NCI-H69 (cell line): ENCODE data around the gene SMG6.
A peak's percentile ranks its signal among the peaks of the same experiment; 100 is the strongest.

Experiments used
- DNase-seq: peaks from one replicate; lab custom pipeline; 2025; lab: John Stamatoyannopoulos, UW

SMG6 gene

DNA sequence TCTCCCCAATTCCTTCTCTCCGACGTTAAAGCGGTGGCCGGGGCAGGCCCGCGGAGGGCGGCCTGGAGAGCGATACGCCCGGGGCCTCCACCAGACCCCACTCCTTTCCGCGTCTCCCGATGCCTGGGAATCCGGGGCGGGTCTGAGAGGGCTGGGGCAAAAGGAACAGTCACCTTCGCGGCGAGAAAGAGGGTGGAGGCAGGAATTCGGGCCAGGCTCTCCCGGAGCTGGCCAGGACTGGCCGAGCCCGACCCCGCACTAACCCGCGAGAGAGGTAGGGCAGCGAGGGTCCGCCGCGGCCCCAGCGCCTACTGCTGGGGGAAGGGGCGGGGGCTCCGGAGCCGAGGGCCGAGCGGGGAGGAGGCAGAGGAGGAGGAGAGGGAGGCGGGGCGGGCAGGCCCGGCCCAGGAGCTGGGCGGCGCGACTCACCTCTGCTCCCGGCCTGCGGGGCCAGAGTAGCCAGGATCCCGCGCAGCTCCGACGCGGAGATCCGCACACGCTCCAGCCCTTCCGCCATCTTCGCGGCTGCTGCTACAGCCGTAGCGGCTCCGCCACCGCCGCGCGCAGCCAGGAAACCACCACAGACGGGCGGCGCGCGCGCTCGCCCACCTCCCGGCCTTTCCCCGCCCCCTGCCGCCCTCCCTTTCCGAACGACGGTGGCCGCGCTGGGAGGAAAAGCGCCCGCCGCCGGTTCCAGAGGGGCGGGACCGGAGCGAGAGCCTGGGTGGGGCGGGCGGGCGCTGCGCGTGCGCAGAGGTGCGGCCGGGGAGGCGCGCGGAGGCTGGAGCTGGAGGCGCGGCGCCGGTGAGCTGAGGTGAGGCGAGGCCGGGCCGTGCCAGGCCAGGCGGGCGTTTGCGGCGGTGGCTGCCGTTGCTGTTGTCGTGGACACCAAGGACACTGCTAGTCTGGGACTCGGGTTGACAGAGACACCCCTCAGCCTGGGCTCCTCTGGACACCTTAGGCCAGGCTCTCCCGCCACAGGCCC, at the start of gene SMG6, which contains the start of gene SRR:
TSS of gene SMG6 (minus strand) at position 582 of the 985 bp plus-strand sequence. CDS start at position 517, 65 bp downstream.
TSS of gene SRR (plus strand) at position 747 of the 985 bp plus-strand sequence. CDS start 11,611 bp downstream, outside the sequence.
- peak; percentile 92 for DNase-seq

DNA sequence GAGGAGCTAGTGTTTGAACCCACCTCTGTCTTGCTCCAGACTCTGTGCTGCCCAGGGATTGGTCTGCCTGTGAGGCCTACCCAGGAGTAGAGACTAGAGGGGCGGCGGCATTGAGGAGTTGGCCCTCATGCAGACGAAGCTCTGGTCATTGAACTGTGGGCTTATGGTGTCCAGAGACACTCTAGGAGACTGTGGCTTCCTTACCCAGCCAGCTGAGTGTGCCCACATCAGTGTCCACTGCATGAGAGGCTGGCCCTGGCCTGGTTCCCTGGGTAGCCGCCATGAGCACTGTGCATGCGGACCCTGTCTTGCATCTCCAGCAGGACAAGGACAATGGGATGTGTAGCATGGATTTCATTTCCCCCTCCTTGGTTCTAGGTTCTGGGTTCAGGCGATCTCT, 47.7 kb upstream of the SMG6 start:
- DNase-seq = no peak

DNA sequence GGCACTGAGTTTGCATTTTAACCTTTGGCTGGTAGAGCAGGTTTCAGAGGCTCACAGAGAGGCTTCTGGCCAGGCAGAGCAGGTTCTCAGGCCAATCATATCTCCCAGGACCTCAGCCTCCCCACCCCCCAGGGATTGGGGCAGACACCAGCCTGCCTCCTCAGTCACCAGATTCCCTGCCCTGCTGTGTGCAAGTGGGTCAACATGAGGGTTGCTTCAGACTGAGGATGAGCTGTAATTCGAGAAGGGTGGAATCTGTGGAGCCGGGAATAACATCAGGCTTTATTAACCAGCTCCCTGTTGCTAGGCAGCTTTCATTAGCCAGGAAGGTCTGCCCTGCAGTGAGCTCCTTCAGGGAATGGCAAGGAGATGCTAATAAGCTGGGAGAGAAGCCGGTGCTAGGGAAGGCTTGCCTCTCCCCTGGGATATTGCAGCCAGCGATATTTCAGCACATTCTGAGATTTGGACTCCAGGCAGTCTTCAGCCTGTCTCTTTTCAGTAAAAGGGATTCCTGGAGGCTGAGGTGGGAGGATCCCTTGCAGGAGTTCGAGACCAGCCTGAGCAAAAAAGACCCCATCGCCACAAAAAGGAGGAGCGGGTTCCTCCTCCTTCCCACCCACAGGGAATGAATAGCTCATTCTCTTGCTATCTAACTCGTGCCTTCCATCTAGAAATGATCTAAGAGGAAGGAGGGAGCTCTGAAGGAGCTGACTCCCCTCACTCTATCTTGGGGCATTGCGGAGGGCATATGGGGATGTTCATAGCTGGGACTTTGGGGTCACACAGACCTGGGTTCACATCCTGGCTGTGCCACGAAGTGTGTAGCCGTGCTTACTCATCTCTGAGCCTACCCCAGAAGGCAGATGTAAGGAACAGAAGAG, 44.5 kb upstream of the SMG6 start:
- DNase-seq = peak; percentile 93

DNA sequence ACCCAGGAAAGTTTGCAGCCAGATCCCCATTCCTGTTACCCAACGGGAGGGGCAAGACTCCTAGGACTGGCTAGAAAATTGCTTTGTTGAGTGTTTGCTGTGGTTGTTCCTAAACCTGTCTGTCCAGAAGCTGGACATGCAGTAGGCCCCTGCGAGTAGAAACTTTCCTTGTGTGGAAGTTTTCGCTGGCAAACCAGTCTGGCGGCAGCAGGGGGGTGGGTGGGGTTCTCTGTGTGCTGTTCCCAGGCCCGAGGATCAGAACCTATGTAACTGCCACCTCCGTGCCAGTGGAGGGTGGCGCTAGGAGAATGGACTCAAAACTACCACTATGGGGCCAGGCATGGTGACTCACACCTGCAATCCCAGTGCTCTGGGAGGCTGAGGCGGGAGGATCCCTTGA, 42.9 kb upstream of the SMG6 start:
- DNase-seq = no peak

DNA sequence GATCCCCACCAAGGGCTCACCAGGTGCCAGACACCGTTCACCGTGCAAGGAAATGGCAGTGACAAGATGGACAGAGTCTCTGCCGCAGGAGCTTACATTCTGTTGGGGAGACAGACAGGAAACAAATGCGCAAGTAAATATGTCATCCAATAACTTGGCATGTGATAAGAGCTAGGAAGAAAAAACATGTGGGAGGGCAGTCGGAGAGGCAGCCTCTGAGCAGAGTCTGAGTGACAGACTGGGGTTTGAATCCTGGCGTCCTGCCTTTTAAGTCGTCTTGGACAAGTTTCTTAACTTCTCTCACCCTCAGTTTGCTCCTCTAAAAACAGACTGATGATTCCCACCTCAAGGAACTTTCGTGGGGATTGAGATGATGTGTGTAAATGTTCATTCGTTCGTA, 40.9 kb upstream of the SMG6 start:
- no peak for DNase-seq

DNA sequence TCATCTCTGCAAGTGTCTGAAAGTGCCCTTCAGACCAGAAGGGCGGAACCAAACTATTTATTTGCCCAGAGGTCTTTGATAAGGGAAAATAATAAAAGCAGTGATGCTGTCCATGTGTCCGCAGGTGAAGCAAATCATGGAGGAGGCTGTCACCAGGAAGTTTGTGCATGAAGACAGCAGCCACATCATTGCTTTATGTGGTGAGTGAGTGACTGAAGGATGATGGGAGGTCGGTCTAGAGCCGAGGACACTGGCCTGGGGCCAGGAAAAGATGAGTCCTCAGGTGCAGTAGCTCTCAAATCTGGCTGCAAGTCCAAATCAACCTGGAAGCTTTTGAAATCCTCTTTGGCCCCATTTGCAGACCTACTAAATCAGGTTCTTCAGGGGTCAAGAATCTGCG, 39.8 kb upstream of the SMG6 start:
- DNase-seq = no peak

DNA sequence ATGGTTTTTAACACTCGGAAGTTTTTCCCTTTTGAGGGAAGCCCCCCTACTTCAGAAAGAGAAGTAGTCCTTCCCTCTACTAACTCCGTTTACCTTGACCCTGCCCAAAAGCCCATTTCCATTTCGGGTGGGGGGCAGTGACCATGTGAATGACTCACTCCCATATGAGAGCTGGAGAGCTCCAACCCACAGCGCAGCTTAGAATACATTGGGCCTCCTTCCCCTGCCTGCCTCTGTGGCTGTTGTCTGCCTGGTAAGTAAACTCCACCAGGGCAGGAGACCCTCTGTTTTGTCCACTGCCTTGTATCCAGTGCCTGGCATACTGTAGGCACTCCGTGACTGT, 34.7 kb upstream of the SMG6 start:
- DNase-seq = no peak

DNA sequence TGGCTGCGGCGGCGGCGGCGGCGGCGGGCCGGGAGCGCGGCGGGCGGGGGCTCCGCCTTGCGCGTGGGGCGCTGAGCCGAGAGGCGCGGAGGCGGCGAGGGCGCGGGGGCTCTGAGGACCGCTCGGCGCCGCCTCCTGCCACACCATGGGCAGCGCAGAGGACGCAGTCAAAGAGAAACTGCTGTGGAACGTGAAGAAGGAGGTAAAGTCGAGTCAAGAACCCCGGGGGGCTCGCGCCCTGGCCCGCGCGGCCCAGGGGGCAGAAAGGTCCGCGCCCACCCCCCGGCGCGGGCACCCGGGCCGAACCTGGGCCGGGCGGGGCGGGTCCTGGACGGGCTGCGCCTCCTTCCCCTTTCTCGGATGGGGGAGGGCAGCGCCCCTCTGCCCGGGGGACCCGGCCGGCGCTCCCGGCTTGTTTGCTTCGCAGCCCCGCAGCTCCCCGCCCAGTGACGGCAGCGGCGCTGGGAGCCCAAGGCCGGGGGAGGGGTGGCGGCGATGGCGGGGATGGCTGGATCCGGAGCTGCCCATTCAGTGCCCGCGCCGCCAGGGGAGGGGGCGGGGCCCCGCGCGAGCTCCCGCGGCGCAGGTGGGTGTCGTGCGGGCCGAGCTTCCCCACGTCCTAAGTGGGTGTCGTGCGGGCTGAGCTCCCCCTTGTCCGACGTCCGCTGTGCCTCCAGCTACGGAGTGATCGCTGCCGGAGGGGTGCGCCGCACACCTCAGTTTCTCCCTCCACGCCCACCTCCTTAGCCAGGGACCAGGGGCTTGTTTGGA, 34.1 kb upstream of the SMG6 start:
- DNase-seq = peak; percentile 63

DNA sequence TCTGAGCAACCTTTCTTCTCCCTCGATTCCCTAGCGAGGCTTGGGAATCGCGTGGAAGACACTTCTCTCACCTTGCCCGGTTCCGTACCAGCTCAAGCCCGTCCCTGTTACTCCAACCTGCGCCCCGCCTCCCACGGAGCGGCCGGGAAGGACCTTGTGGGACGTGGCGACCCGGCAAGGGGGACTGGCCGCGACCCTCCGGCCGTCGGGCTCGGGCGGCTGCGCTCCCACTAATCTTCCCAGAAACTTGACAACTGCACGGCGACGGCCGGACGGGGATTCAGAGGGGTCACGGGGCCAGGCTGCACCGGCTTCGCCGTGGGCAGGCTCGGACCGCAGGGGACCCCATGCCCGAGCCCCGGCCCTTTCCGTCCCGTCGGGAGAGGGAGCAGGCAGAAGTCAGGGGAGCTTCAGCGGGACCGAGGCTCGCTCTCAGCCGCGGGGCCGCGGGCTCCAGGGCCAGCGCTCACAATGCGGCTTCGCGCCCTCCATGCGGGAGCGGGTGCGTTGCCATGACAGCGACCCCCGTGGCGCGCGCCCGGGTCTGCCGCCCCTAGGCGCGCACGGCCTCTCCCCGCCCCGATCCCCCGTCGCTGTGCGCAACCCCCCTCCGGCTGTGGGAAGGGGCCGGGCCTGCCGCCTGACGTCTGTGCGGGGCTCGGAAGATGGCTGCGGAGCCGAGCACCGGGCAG, 33.4 kb upstream of the SMG6 start, which contains the start of gene SGSM2:
TSS of gene SGSM2 (plus strand) at position 650 of the 692 bp plus-strand sequence. CDS start 188 bp downstream, outside the sequence.
- peak; percentile 81 for DNase-seq

DNA sequence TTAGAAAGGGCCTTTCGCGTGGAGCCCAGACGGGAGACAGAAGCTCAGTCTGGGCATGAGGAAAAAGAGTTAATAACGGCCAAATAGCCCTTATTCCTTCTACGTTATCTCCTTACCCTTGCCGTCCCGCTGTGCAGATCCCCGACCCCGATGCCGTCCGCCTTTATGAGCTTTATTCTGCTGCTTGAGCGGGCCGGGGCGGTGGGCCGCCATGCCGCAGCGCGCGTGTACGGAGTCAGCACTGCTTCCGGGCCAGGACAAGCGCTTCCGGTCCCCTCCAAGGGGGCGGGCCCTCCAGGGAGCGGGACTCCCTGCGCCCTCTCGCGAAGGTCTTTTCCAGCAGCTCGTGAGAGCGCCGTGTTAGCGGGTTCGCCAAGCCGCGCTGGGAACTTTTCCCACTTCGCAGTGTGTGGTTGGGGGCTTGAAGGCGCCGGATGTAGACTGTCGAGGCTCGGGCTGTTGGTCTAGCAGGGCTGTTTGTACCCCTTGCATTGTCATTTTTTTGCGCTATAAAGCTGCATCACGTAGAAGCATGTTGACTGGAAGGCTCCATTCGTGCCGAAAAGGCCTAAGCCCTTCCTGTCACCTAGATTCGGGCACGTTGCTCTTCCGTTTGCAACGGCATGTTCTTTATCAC, 32.7 kb upstream of the SMG6 start, which contains the start of gene TSR1:
TSS of gene TSR1 (minus strand) at position 243 of the 637 bp plus-strand sequence. CDS start at position 213, 30 bp downstream.
- DNase-seq = peak; percentile 92

DNA sequence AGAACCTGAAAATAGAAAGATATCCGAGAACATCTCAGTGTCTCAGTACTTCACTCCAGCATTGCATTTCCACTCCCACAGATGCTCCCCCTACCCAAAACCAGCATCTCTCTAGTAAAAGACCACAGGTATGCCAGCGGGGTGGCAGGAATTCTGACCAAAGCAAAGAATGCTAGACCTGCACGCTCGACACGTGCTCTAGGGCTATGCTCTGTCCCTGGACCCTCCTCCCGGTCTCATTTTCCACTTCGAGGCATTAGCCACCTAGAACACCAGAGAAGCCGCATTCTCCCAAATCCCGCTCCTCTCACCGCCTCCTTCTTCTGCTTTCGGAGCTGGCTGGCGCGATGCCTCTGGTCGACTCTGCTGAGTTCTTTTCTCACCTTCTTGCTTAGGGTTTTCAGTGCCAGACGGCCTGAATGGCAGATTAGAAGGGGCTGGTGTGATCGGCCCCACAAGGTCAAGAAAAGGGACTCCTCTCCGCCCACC, 32.2 kb upstream of the SMG6 start:
- no peak for DNase-seq

DNA sequence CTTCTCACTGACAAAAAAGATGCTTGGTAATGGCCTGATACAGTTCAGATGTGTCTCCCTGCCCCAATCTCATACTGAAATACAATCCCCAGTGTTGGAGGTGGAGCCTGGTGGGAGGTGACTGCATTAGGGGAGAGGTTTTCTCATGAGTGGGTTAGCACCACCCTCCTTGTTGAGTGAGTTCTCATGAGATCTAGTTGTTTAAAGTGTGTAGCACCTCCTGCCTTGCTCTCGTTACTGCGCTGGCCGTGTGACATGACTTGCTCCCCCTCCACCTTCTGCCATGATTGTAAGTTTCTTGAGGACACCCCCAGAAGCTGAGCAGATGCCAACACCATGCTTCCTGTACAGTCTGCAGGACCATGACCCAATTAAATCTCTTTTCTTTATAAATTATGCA, 27.7 kb upstream of the SMG6 start:
- no peak for DNase-seq

DNA sequence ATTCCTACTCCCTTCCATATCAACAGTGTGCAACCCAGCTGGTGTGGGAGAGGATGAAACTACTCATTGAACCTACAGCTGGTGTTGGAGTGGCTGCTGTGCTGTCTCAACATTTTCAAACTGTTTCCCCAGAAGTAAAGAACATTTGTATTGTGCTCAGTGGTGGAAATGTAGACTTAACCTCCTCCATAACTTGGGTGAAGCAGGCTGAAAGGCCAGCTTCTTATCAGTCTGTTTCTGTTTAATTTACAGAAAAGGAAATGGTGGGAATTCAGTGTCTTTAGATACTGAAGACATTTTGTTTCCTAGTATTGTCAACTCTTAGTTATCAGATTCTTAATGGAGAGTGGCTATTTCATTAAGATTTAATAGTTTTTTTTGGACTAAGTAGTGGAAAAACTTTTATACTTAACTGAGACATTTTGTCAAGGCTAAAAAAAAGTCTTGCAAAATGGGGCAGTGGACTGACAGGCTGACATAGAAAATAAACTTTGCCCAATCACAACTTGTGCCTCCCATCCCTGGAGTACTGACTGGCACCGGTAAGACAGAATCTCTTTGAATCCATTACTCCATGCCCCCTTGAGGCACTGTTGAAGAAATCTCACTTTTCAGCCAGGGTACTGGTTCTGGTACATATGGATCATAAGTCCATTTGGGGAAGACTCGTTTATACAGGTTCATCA, 20.2 kb upstream of the SMG6 start:
- no peak for DNase-seq

DNA sequence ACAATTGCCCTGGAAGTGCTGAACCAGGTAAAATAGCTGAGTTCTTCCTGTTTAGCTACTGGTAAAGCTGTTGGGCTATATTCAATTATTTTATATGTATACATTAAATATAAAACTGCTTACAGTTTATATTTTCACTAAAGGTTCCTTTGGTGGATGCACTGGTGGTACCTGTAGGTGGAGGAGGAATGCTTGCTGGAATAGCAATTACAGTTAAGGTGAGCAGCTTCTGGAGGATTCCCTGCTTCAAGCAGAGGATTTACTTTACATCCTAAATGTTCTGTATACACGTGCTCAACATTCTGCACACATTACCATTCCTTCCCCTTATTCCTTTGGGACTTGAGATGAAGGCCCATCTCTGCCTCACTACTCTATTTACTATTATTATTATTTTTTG, 17.8 kb upstream of the SMG6 start:
- DNase-seq = no peak

DNA sequence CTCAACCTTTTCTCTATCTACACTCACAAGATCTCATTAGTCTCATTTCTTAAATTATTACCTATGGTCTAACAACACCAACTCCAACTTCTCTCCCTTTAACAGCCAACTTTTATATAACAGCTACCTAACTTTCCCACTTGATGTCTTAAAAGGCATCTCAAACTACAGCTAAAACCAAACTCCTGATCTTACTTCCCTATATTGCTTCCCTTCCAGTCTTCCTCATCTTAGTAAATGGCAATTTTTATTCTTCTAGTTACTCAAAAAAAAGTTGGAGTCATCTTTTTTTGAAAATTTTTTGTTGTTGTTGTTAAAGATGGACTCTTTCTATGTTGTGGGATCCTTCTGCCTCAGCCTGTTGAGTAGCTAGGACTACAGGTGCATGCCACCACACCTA, 15.5 kb upstream of the SMG6 start:
- DNase-seq = no peak

DNA sequence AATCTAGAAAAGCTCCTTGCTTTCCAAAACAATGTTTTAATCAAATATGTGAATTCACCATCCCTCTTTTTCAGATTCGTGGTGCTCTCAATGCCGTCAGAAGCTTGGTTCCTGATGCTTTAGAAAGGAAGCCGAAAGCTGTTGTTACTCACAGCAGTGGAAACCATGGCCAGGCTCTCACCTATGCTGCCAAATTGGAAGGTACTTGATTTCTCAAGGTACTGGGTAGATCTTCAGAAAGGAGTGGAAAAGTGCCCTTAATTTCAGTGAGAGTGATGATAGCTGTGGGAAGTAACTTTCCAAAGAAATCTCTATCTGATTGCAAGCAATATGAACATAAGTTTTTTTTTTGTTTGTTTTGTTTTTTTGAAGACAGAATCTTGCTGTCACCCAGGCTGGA, 14.2 kb upstream of the SMG6 start:
- DNase-seq = peak; percentile 52

DNA sequence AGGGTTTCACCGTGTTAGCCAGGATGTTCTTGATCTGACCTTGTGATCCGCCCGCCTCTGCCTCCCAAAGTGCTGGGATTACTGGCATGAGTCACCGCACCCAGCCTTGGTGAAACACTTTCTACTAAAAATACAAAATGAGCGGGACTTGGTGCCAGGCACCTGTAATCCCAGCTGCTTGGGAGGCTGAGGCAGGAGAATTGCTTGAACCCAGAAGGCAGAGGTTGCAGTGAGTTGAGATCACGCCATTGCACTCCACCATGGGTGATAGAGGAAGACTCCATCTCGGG, 13.3 kb upstream of the SMG6 start:
- peak; percentile 38 for DNase-seq

DNA sequence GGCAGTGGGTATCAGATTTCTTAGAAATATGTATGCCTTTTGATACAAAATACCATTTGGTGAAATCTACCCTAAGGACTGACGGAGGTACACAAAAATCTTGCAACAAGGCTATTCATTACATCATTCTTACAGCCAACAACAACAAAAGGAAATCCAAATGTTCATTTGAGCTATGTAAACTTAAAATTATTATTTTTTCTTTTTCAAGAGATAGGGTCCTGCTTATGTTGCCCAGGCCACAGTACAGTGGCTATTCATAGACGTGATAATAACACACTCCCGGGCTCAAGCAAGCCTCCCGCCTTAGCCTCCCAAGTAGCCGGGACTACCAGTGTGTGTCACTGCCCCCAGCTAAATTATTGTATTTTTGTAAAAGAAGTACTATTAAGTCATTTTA, 9.2 kb upstream of the SMG6 start:
- DNase-seq = no peak

DNA sequence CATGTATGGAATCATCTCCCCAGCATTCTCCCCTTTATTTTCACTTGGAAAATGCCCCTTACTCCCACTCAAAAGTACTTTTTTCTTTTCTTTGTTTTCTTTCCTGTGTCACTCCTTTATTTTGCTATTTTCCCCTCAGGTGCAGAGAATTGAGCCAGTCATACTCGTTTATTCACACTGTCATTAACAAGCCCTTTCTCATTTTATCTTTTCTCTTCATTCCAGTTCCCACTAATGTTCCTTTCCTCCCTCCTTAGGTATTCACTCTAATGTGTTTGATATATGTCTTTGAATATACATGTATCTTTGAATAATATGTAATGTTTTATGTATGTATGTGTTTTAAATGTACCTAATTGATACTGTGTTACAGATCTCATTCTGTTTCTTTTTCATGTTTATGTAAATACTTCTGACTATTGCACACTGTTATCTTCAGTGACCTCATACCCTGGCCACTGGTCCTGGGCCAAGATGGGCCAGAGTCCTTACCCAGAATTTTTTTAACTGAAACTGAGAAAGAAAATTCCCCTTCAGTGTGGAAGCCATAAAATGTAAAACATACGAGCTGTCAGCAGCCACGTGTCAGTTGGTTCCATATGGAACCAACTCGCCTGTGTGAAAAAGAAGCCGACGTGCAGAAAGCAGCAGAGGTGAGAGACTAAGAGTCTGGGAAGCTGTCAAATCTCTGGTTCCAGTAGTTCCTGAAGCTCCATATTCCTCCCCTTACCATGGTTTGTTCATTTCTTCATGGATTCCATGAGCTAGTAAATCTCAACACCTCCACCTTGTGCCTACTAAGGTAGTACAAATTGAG, 6.0 kb upstream of the SMG6 start:
- DNase-seq = no peak
